ELR (cell line): ENCODE measurements around the gene MAVS.

ENCODE experiments used
- DNase-seq: peaks from one replicate; pipeline ENCODE4 v3.0.0-alpha.2; 2015; ENCODE audit warnings: low read depth

MAVS gene

GRCh38 chr20:3846740-3847428, at the start of gene MAVS:
Gene MAVS (plus strand): TSS chr20:3846834. CDS start chr20:3854625, 7,791 bp downstream.
- peak; percentile 88 for DNase-seq

- no peak for DNase-seq
Measured at GRCh38 chr20:3797226-3797545, 49.4 kb upstream of the MAVS start.

- DNase-seq = peak; percentile 72
Measured at GRCh38 chr20:3797592-3798372, 48.9 kb upstream of the MAVS start.

- DNase-seq = no peak
Measured at GRCh38 chr20:3798373-3798768, 48.3 kb upstream of the MAVS start.

- DNase-seq = no peak
Measured at GRCh38 chr20:3798908-3799248, 47.8 kb upstream of the MAVS start.

- DNase-seq = no peak
Measured at GRCh38 chr20:3800256-3800877, 46.3 kb upstream of the MAVS start.

GRCh38 chr20:3800878-3801260, 45.8 kb upstream of the MAVS start:
- no peak for DNase-seq

GRCh38 chr20:3801299-3801698, 45.3 kb upstream of the MAVS start:
- no peak for DNase-seq

GRCh38 chr20:3801846-3802245, 44.8 kb upstream of the MAVS start:
- no peak for DNase-seq

- no peak for DNase-seq
Measured at GRCh38 chr20:3802524-3803239, 44.0 kb upstream of the MAVS start.

GRCh38 chr20:3803289-3803688, 43.3 kb upstream of the MAVS start:
- no peak for DNase-seq

GRCh38 chr20:3803854-3804253, 42.8 kb upstream of the MAVS start:
- DNase-seq = no peak

- DNase-seq = no peak
Measured at GRCh38 chr20:3804254-3804751, 42.3 kb upstream of the MAVS start.

GRCh38 chr20:3804781-3805180, 41.9 kb upstream of the MAVS start:
- no peak for DNase-seq

GRCh38 chr20:3808544-3808943, 38.1 kb upstream of the MAVS start:
- DNase-seq = no peak

- peak; percentile 98 for DNase-seq
Measured at GRCh38 chr20:3811467-3812258, 35.0 kb upstream of the MAVS start.

GRCh38 chr20:3812259-3812681, 34.4 kb upstream of the MAVS start:
- no peak for DNase-seq

GRCh38 chr20:3812975-3813847, 33.4 kb upstream of the MAVS start:
- no peak for DNase-seq

GRCh38 chr20:3813848-3814581, 32.6 kb upstream of the MAVS start:
- DNase-seq = no peak

GRCh38 chr20:3814928-3815495, 31.6 kb upstream of the MAVS start:
- DNase-seq = no peak
